GM10847 (cell line): Measurements from ENCODE around the gene SLC7A11.

Experiments used
- POLR2A ChIP-seq: IDR thresholded peaks from 2 replicates; pipeline ENCODE4 v1.6.1; 2011; ENCODE audit not compliant: insufficient read length; ENCODE audit errors: extremely low read depth

Gene SLC7A11

DNA sequence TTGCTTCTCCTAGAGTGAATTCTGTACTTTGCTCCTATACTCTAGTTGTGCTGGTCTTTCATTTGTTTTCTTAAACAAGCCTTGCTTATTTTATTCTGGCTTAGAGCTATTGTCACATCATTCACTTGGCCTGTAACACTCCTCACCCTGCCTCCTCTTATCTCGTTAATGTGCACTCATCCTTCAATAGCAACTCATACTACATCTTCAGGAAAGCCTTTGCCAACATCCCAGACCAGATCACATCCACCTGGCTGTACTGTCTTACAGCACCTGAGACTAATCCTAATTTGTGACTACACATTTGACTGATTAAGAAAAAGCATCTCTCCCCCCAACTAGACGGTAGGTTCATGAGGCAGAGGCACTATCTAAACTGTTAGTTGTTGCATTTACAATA is 80.8 kb downstream of the SLC7A11 start:
- TF ChIP-seq POLR2A, result no peak

DNA sequence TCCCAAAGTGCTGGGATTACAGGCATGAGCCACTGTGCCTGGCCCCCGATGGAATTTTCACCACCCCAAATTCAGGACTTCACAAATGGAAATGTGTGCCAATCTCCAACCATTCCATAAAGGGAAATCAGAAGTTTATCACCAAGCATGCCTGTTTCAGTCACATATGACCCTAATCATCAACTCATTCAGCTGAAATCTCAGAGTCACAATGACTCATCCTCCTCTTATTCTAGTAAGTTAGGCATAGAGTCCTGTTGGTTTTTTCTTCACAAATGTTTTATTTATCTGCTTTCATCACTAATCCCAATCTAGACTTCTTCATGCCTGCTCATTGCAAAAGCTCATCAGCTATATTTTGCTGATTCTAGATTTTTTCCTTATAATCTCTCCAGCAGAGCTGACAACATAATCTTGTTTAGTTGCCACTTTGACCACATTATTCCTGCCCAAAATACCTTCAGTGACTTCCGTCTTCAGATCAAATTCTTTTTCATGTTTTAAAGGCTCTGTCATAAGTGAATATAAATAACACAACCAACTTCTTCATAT is 83.3 kb downstream of the SLC7A11 start:
- no peak for TF ChIP-seq POLR2A

DNA sequence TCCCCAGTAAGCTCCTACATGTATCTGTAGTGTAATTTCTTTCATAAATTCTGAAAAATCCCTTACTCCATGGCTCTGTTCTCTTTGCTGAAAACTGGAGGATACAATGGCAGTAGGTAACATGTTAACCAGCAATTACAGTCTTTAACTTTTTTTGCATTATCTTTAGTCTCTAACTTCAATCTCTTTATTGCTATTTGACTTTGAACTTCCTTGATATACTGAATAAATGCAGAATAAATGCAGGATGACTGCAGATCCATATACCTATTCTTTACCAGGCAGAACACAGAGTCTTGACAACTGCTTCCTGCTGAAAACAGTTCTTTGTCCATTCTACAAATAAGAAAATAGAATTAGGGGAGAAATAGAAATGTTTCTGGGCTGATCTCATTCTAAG is 101.3 kb downstream of the SLC7A11 start:
- no peak for TF ChIP-seq POLR2A

DNA sequence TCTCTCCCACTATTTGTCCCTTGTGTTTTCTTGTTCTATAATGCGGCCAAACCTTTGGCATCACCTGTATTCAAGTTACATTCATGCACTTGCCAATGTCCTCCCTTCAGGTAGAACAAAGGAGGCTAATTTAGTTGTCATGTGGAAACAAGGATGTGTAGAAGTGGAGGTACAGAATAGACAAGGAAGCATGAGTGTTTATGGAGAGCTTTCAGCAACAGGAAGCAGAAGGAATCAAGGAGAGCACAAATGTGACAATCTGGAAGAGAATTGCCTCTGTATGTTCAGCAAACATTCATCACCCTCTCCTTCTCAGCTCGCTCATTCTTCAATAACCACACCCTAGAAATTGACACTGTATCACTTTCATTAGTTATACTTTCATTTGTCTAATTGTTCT is 103.4 kb downstream of the SLC7A11 start:
- TF ChIP-seq POLR2A, result no peak

DNA sequence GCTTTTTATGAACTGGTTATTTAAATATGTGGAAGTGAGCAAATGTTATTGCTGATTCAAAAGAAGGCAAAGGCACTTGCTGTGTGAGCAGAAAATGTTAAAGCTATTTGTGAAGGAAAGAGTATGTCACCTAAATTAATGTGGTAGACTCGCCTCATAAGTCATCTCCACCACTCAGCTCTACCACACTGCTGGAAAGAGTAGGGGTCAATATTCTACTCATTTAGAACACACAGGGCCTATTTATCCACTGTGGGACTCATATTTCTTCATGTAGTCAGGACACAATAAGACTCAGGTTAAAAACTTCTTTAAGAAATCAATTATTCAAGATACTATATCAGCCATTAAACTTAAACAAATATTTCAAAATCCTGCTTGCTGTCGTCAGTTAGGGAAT is 106.5 kb downstream of the SLC7A11 start:
- no peak for TF ChIP-seq POLR2A

DNA sequence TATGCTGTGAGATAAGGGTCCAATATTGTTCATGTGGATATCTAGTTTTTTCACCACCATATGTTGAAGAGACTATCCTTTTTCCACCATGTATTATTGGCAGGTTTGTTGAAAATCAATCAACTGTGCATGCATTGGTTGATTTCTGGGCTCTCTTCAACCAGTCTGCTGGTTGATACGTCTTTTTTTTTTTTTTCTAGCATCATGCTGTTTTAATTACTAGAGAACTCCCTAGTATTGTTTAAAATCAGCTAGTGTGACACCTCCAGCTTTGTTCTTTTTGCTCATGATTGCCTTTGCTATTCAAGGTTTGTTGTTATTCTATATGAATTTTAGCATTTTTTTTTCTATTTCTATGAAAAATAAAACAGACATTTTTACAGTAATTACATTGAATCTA is 123.9 kb downstream of the SLC7A11 start:
- TF ChIP-seq POLR2A, result no peak

DNA sequence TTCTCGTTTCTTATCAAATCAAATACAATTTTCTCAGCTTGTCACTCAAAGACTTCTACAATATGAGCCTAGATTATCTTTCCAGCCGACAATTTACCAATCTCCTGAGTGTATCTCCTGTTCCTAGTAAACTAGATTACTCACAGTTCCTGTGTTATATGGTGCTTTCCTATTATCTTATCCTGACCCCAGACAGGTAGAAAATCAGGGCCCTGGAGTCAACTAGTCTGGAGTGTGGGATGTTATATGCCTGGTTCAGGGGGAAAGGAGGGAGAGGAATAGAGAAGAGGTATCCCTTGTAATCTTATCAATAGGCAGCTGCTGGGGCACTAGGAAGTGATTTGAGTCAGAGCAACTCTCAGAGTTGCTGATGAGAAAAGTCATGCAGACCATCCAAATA is 127.1 kb downstream of the SLC7A11 start:
- TF ChIP-seq POLR2A, result no peak

DNA sequence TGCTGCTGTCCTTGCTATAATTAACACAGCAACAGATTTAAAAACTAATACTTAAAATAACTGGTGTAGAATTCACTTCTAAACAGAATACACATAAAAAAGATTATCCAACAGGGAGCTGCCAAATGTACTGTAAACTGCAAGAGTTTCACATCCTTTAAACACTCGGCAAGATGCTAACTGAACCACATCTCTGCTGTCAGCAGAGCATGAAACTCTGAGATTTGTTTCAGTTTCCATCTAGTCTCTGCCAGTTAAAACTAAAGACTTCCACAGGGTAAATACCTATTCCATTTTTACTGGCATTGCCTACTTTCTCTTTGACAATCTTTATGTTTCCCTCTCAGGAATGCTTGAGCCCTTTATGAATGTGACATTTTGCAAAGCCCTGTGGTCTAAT is 127.7 kb downstream of the SLC7A11 start:
- no peak for TF ChIP-seq POLR2A
